DOHH2 (cell line): ENCODE measurements around the gene CDKN1B.

Experiments used
- EZH2phosphoT487 ChIP-seq: fragments of 200-600 bp; sonication (generic); IDR thresholded peaks from 2 replicates; pipeline ENCODE4 v1.6.1; 2017; ENCODE audit warnings: borderline replicate concordance, mild to moderate bottlenecking, antibody characterized with exemption, low read length, moderate library complexity, mixed read lengths
- TF ChIP-seq, protein P1 (sequence below): fragments of 200-600 bp; sonication (generic); IDR thresholded peaks from one replicate; pipeline ENCODE4 v1.5.1; 2014; ENCODE audit warnings: antibody characterized with exemption, mild to moderate bottlenecking, low read depth, low read length; ENCODE audit not compliant: poor library complexity, severe bottlenecking

DNA sequence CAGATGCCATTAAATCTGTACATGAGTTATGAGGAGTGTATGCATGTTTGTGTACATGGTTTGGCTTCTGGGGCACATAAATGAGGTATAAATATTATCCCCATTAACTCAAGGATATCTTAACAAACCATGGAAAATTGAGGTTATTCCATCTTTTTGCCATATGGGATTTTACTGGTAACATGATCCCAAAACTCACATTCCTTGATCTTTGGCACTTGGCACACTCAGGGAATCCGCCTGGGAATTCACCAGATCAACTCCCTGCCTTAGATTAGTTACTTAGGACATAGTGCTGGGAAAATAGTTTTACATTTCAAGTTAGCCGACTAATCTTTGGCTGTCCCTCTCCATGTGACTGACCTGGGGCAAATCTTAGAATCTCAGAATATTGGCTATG, 16.9 kb downstream of the CDKN1B start:
- TF ChIP-seq, protein P1, sequence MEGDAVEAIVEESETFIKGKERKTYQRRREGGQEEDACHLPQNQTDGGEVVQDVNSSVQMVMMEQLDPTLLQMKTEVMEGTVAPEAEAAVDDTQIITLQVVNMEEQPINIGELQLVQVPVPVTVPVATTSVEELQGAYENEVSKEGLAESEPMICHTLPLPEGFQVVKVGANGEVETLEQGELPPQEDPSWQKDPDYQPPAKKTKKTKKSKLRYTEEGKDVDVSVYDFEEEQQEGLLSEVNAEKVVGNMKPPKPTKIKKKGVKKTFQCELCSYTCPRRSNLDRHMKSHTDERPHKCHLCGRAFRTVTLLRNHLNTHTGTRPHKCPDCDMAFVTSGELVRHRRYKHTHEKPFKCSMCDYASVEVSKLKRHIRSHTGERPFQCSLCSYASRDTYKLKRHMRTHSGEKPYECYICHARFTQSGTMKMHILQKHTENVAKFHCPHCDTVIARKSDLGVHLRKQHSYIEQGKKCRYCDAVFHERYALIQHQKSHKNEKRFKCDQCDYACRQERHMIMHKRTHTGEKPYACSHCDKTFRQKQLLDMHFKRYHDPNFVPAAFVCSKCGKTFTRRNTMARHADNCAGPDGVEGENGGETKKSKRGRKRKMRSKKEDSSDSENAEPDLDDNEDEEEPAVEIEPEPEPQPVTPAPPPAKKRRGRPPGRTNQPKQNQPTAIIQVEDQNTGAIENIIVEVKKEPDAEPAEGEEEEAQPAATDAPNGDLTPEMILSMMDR: no peak
- TF ChIP-seq EZH2phosphoT487: no peak
